Subcutaneous adipose tissue (tissue), 4 donors: ENCODE measurements around the gene FOXK2. TPM values are rescaled to one million over a fixed set of nuclear protein-coding genes. Genes with fewer than 3 reads are reported as not detected.

Experiments used
- total RNA-seq, 4 donors: library from RNA; depleted of rRNA; stranded (reverse); fragments of >200 nt; gene quantifications; one replicate each; pipeline ENCODE4 v1.1.0, GENCODE V29; 2016
- TF ChIP-seq, protein P1 (sequence below): fragments of 450-650 bp; IDR thresholded peaks from one replicate; pipeline ENCODE4 v1.5.1; 2016; ENCODE audit warnings: low read depth, mild to moderate bottlenecking, control low read depth, antibody characterized with exemption, moderate library complexity

The FOXK2 gene
- total RNA-seq, 4 donors from 2014 or later = 22.0 to 42.2 (median 35.0) TPM

- TF ChIP-seq, protein P1, sequence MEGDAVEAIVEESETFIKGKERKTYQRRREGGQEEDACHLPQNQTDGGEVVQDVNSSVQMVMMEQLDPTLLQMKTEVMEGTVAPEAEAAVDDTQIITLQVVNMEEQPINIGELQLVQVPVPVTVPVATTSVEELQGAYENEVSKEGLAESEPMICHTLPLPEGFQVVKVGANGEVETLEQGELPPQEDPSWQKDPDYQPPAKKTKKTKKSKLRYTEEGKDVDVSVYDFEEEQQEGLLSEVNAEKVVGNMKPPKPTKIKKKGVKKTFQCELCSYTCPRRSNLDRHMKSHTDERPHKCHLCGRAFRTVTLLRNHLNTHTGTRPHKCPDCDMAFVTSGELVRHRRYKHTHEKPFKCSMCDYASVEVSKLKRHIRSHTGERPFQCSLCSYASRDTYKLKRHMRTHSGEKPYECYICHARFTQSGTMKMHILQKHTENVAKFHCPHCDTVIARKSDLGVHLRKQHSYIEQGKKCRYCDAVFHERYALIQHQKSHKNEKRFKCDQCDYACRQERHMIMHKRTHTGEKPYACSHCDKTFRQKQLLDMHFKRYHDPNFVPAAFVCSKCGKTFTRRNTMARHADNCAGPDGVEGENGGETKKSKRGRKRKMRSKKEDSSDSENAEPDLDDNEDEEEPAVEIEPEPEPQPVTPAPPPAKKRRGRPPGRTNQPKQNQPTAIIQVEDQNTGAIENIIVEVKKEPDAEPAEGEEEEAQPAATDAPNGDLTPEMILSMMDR = no peak
Measured at GRCh38 chr17:82595893-82596292, 76.4 kb downstream of the FOXK2 start.

- TF ChIP-seq, protein P1 = no peak
Measured at GRCh38 chr17:82596296-82596695, 76.8 kb downstream of the FOXK2 start.

DNA sequence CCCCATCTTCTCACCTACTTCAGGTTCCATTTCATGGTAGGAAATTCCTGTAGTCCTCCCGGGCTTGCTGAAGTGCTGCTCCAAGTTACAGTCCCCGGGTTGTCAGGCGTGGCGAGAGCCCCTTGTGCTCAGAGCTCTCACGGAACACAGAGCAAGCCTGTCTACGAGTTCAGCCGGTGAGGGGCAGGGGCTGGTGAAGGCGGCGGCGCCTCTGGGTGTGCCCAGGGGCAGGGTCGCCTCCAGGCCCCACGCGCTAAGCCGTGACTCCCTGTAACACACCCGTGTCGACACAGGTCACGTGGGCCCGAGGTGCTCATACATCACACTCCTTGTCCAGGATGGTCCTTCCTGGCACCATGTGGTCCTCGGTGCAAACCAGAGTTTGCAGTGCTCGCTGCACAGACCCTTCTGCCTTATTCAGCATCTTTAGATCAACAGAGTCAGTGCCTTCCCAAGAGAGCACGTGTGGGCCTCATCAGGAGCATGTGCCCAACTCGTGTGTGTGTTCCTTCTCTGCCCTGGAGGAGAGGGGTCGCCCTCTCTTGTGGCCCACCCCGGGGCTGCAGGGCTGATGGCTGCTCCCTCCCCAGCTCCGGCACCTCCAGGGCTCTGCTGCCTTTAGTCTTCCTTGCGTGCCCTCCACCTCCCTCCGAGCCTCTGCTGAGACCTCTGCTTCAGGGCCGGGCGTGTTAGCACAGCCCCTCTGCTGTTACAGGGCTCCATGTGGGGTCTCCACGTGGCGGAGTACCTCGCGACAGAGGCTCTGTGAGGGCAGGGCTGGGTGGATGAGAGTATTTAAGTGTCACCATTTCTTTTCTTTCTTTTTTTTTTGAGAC, 77.5 kb downstream of the FOXK2 start:
- TF ChIP-seq, protein P1 = no peak

DNA sequence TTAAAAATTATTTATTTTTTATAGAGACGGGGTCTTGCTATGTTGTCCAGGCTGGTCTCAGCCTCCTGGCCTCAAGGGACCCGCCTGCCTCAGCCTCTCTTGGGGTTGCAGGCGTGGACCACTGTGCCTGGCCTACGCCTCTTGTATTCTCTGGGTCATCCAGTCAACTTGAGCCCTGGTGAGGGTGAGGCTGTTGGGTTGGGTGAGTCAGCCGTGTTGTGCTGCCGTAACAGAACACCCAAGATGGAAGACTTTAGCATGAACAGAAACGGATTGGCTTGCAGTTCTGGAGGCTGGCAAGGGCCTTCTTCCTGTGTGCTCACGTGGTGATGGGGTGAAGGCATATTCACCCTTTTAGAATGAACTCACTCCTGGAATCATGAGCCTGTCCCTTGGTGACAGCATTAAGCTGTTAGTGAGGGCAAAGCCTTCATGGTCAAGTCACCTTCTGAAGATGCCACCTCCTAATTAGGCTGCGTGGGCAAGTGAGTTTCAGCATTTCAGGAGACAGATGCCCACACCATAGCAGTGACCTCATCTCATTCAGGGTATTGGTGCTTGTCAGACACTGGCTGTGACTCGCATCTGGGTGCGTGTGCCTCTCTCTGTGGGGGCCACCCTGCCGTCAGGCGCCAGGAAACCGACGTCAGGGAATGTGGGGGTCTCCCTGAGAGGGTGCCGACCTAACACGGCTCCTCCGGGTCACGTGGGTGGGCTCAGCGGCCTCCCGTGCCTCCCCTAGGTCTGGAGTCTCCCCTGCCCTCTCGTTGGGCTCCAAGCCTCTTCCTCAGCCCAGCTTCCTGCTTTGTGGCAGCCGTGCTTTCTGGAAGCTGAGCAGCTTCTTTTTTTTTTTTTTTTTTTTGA, 79.0 kb downstream of the FOXK2 start:
- TF ChIP-seq, protein P1 = no peak

GRCh38 chr17:82599674-82600661, 80.4 kb downstream of the FOXK2 start:
- TF ChIP-seq, protein P1 = no peak

DNA sequence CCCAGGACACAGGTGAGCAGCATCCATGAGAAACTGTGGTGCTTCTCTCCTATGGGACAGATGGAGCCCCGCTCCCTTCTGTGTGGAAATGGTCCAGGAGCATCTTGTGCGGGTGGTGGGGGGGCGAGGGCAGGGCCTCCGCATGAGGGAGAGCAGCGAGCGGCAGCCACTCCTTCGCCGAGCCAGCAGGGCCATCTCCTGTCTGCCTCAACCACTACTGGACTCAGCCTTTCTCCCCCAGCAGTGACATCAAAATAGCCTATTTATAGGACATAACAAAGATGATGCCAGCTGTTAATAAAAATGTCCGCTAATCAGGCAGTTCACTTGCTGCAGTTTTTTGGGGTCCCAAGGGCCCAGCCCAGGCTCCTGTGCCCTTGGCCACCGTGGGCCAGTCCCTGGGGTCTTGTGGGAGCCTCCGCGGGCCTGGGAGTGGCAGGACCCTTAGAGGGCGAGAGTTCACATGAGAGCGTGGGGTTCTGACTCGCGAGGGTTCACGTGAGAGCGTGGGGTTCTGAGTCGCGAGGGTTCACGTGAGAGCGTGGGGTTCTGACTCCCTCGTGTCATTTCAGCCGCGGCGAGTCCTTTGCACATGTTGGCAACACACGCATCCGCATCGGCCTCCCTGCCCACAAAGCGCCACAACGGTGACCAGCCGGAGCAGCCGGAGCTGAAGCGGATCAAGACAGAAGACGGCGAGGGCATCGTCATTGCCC, 81.4 kb downstream of the FOXK2 start:
- TF ChIP-seq, protein P1 = no peak
